T-cell (primary cell): ENCODE data around the gene NANOS3. TPM values are rescaled to one million over a fixed set of nuclear protein-coding genes. Genes with fewer than 3 reads are reported as not detected.
A peak's percentile ranks its signal among the peaks of the same experiment; 100 is the strongest.

Experiments
- ATAC-seq, 4 experiments: fragments of 200-7000 bp in 3 of 4; fragments of 150-1000 bp in 1 of 4; cut with Tn5 transposase; replicated peaks in 1 of 4; 1 replicate in 3 of 4; 2 replicates in 1 of 4; pipeline ENCODE4 v1.10.0; 2021; ENCODE audit warnings: moderate library complexity in 3 of 4, mild to moderate bottlenecking in 2 of 4, moderate number of reproducible peaks in 1 of 4
- CTCF ChIA-PET, 2 donors: fragments of 300-600 bp; sonication (Branson Sonifier 250); formaldehyde crosslinking; loops; one replicate each; lab custom pipeline; 2022; ENCODE audit warnings: antibody characterized with exemption in 2 of 2; lab: Charles Lee
- POLR2A ChIA-PET, 2 donors: fragments of 300-600 bp; sonication (Branson Sonifier 250); formaldehyde crosslinking; loops; one replicate each; lab custom pipeline; 2022; ENCODE audit warnings: antibody characterized with exemption in 2 of 2; lab: Charles Lee
- DNase-seq, 35 experiments: peaks; one replicate each; pipeline versions ENCODE4 v3.0.0 to v3.0.0-alpha.2; 2013 to 2023
- H3K27ac ChIP-seq: one replicate; pipeline ENCODE4 v1.5.1; 2013; ENCODE audit warnings: low read length
- H3K27me3 ChIP-seq, 2 experiments: replicated peaks in 1 of 2; 1 replicate in 1 of 2; 2 replicates in 1 of 2; pipeline versions ENCODE4 v1.6.1 to v1.7.0; 2013; ENCODE audit warnings: low read length in 1 of 2, mixed read lengths in 1 of 2; ENCODE audit not compliant: control insufficient read depth in 2 of 2, insufficient read depth in 2 of 2; ENCODE audit errors: extremely low read depth in 1 of 2
- H3K36me3 ChIP-seq, 2 donors: 1 replicate in 1 of 2; 2 replicates in 1 of 2; pipeline versions ENCODE4 v1.6.1 to v1.7.0; 2013; ENCODE audit warnings: low read length in 1 of 2; ENCODE audit not compliant: control insufficient read depth in 2 of 2, insufficient read depth in 1 of 2; ENCODE audit errors: extremely low read depth in 1 of 2
- H3K4me1 ChIP-seq, 2 experiments: 1 replicate in 1 of 2; 2 replicates in 1 of 2; pipeline versions ENCODE4 v1.6.1 to v1.7.0; 2013; ENCODE audit warnings: low read length in 2 of 2, mixed read lengths in 1 of 2; ENCODE audit not compliant: insufficient read depth in 2 of 2, control insufficient read depth in 1 of 2; ENCODE audit errors: extremely low read depth in 1 of 2
- H3K4me3 ChIP-seq, 2 donors: 1 replicate in 1 of 2; 2 replicates in 1 of 2; pipeline versions ENCODE4 v1.5.1 to v1.7.0; 2013; ENCODE audit warnings: mild to moderate bottlenecking in 2 of 2, low read length in 1 of 2, moderate library complexity in 1 of 2; ENCODE audit not compliant: control insufficient read depth in 1 of 2; ENCODE audit errors: extremely low read depth in 1 of 2
- H3K9me3 ChIP-seq: 2 replicates; pipeline ENCODE4 v1.7.0; 2013
- H3K27ac Mint-ChIP-seq, 2 donors: one replicate each; pipeline ENCODE4 v1.8.0; 2020 to 2021; ENCODE audit warnings: mild to moderate bottlenecking in 2 of 2, mixed read lengths in 2 of 2
- H3K27me3 Mint-ChIP-seq, 2 donors: one replicate each; pipeline ENCODE4 v1.8.0; 2021 to 2022; ENCODE audit warnings: mixed read lengths in 2 of 2
- H3K36me3 Mint-ChIP-seq: one replicate; pipeline ENCODE4 v1.8.0; 2021; ENCODE audit warnings: mixed read lengths
- H3K4me1 Mint-ChIP-seq, 3 donors: one replicate each; pipeline ENCODE4 v1.8.0; 2020 to 2022; ENCODE audit warnings: mixed read lengths in 3 of 3, mild to moderate bottlenecking in 1 of 3
- H3K4me3 Mint-ChIP-seq, 3 donors: one replicate each; pipeline ENCODE4 v1.8.0; 2020 to 2022; ENCODE audit warnings: mild to moderate bottlenecking in 3 of 3, mixed read lengths in 3 of 3, moderate library complexity in 3 of 3
- H3K9me3 Mint-ChIP-seq, 3 donors: one replicate each; pipeline ENCODE4 v1.8.0; 2020 to 2022; ENCODE audit warnings: mixed read lengths in 3 of 3
- WGBS: methylation state at CpG from one replicate; pipeline ENCODE4 v1.1.5; 2013; ENCODE audit warnings: missing lambda C conversion rate; ENCODE audit not compliant: insufficient coverage; 5-methylcytosine and 5-hydroxymethylcytosine counted together
- total RNA-seq, 35 experiments: library from RNA in 6 of 35; stranded (reverse) in 6 of 35; fragments of 120-200 nt in 1 of 35; gene quantifications; one replicate each; pipeline versions ENCODE4 v1.2.1 to v1.2.4 and lab custom pipeline; 2013 to 2026

NANOS3 gene
- total RNA-seq, 5 donors from 2014 or later (not counting 1 experiment from before 2014, with no cell fraction given), result 0.85 to 2.3 (median 1.5) TPM; not detected in 1

DNA sequence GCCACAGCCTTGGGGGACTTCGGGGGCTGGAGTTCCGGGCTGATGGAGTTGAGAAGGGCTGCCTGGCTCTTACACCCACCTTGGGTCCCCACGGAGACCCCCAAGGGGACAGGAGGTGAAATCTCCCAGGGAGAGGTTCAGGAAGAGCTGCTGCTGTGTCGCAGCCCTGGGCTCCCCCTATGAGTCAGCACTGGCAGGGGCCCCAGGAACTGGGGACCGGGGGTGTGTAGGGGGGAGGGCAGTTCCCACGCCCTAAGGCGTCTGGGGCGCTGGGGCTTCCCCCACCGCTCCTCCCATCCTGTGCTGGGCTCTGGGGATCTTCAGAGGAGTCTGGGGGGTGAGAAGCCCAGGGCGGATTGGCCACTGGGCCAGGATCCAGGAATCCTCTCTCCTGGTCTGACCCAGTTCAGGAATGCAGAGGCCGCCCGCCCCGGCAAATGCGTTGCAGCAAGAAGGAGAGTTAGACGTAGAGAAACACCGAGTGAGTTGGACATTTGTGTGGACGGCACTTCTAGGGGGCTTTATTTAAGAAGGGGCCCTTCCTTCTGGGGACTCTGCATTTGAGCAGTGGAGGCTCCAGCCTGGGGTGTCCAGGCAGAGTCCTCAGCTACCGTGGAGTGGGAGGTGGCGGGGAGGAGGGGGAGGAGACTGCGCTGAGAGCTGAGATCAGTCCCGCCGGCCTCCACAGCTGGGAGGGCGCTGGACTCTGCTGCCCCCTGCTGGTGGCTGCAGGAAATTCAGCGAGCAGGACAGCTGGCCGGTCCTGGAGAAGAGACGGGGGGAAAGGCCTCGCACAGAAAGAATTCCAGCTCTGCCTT, 15.0 kb upstream of the NANOS3 start:
- WGBS, result 0% methylated on average over 20 of the region's 27 CpGs
- ChIA-PET POLR2A (interaction anchor here (0.5 to 2.0 kb wide), 11 partner anchors 15 to 170 kb away, joined by 3 to 8 read pairs (median 6); partner anchors contain the start of gene IL27RA (in 1 of the 2)), CTCF (interaction anchor here (0.5 to 3.2 kb wide), 33 partner anchors 9 to 790 kb away, joined by 3 to 31 read pairs (median 5); partner anchors contain the start of genes ASF1B (in 1 of the 2), C19orf53 (in 1 of the 2) and ZSWIM4 (in 1 of the 2))
- no peaks in the 10 kb centered on the region for H3K36me3 Mint-ChIP-seq
- no peaks in the 10 kb centered on the region for H3K9me3 ChIP-seq
- peak overlapping the region; percentile 66 to 82 for H3K4me3 ChIP-seq
- peak overlapping the region; percentile 84 to 90 (median 86) for H3K4me3 Mint-ChIP-seq
- peak; percentile 72 to 93 (median 84) for DNase-seq
- peaks cover 39 to 47% (median 46%) of the 10 kb centered on the region in 3 donors for H3K4me1 Mint-ChIP-seq
- H3K27me3 Mint-ChIP-seq, result peaks cover 15 to 22% of the 10 kb centered on the region in 2 donors
- no peaks in the 10 kb centered on the region for H3K36me3 ChIP-seq
- peaks cover 0 to 31% of the 10 kb centered on the region in 2 experiments for H3K27me3 ChIP-seq
- ATAC-seq, result peak; percentile 87 to 89 (median 88)
- peaks cover 3 to 42% of the 10 kb centered on the region in 2 experiments for H3K4me1 ChIP-seq
- no peaks in the 10 kb centered on the region for H3K9me3 Mint-ChIP-seq
- H3K27ac Mint-ChIP-seq, result peak overlapping the region; percentile 88 to 92
- H3K27ac ChIP-seq, result peak overlapping the region; percentile 99

DNA sequence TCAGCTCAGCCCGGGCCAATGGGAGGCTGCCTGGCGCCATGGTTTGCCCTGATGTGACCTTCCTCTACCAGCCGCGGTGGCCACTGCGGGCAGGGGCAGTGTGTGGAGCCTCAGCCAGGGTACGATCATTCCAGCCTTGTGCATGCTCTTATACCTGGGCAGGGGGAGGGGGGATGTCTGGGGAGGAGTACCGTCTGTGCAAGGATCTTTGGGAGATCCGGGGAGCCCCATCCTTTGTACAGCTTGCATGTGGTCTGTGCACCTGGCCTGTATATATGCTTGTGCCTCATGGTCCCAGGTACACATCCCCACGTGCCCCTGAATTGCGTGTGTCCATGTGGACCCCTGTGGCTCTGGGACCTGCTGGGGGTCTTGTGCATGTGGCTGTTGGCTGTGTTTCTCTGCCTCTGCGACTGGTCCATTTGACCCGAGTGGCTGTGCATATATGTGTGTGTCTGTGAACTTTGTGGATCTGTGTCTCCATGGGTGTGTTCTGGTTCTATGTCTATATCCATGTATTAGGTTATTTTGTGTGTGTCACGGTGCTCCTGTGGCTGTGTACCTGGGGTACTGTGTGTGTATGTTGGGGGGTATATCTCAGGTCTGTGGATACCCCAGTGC, 12.8 kb upstream of the NANOS3 start:
- no peaks in the 10 kb centered on the region for H3K36me3 ChIP-seq
- 51% methylated on average over 6 of the region's 13 CpGs for WGBS
- Mint-ChIP-seq H3K27ac (peak overlapping the region; percentile 13 to 40), H3K27me3 (peaks cover 20 to 34% of the 10 kb centered on the region in 2 donors), H3K36me3 (no peaks in the 10 kb centered on the region), H3K4me1 (peaks cover 39 to 49% (median 47%) of the 10 kb centered on the region in 3 donors), H3K4me3 (peak overlapping the region; percentile 67 to 90 (median 81)), H3K9me3 (no peaks in the 10 kb centered on the region)
- H3K4me1 ChIP-seq, result peaks cover 3 to 43% of the 10 kb centered on the region in 2 experiments
- ATAC-seq (no peak), DNase-seq (peak in 1 of 35 experiments; percentile 34)
- peaks cover 0 to 50% of the 10 kb centered on the region in 2 experiments for H3K27me3 ChIP-seq
- no peak overlapping the region for H3K27ac ChIP-seq
- POLR2A ChIA-PET, result interaction anchor here in 1 of 2 donors (0.6 kb wide), 1 partner anchor 887 kb away, joined by 3 read pairs; no protein-coding TSS in a partner anchor
- no peak overlapping the region for H3K4me3 ChIP-seq
- CTCF ChIA-PET, result interaction anchor here in 1 of 2 donors (1.3 to 3.2 kb wide), 2 partner anchors 81 to 90 kb away, joined by 3 to 13 read pairs; partner anchors contain the start of gene C19orf53
- no peaks in the 10 kb centered on the region for H3K9me3 ChIP-seq

DNA sequence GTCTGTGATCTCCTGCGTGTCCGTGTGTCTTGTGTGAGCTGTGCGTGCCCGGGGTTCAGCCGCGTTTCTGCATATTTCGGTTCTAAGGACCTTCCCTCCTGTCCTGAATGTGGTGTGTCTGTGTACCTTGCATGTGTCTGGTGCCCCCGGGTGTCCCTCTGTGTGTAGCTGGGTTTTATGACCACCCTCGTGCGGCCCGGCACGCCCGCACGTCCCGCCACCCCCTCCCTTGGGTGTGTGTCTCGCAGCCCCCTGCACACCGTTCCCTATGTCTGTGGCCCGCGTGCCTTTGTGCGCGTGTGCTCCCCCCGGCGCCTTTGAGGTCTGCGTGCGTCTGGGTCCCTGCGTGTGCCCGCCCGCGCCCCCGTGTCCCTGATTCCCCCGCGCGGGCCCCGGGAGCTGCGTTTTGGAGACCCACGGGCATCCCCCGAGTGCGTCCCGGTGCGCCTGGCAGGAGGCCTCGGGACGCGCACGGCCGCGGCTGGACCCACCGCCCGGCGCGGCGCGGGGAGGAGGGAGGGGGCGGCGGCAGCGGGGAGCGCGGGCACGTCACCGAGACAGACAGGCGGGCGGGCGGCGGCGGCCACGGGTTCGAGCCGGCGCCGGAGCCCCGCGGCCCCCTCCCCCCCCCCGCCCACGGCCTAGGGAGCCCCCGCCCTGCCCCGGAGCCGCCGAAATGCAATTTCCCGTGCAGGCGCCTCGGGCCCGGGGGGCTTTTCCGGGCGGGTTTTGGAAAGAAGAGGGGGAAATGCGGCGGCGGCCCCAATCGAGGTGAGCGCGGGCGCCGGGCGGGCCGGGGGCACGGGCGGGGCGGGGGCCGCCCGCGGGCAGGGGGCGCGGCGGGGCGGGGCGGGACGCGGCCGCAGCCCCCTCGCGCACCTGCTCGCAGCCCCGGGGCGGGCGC, 12.0 kb upstream of the NANOS3 start:
- no peak for ATAC-seq
- Histone ChIP-seq H3K9me3 (no peaks in the 10 kb centered on the region), H3K27me3 (peaks cover 0 to 57% of the 10 kb centered on the region in 2 experiments), H3K4me1 (peaks cover 3 to 49% of the 10 kb centered on the region in 2 experiments), H3K4me3 (peak overlapping the region; percentile 29 to 38), H3K27ac (no peak overlapping the region), H3K36me3 (no peaks in the 10 kb centered on the region)
- H3K27me3 Mint-ChIP-seq, result peaks cover 23 to 38% of the 10 kb centered on the region in 2 donors
- peaks cover 37 to 45% (median 41%) of the 10 kb centered on the region in 3 donors for H3K4me1 Mint-ChIP-seq
- DNase-seq, result peak in 1 of 35 experiments; percentile 45
- CTCF ChIA-PET, result interaction anchor here (0.6 to 1.3 kb wide), 3 partner anchors 81 to 204 kb away, joined by 3 to 9 read pairs (median 3); no protein-coding TSS in a partner anchor
- WGBS, result 8% methylated on average over 45 of the region's 113 CpGs
- no peaks in the 10 kb centered on the region for H3K36me3 Mint-ChIP-seq
- POLR2A ChIA-PET, result interaction anchor here in 1 of 2 donors (0.6 kb wide), 2 partner anchors 545 to 888 kb away, joined by 3 to 4 read pairs; no protein-coding TSS in a partner anchor
- peak overlapping the region; percentile 40 to 64 for H3K27ac Mint-ChIP-seq
- peak overlapping the region; percentile 67 to 90 (median 81) for H3K4me3 Mint-ChIP-seq
- H3K9me3 Mint-ChIP-seq, result no peaks in the 10 kb centered on the region

DNA sequence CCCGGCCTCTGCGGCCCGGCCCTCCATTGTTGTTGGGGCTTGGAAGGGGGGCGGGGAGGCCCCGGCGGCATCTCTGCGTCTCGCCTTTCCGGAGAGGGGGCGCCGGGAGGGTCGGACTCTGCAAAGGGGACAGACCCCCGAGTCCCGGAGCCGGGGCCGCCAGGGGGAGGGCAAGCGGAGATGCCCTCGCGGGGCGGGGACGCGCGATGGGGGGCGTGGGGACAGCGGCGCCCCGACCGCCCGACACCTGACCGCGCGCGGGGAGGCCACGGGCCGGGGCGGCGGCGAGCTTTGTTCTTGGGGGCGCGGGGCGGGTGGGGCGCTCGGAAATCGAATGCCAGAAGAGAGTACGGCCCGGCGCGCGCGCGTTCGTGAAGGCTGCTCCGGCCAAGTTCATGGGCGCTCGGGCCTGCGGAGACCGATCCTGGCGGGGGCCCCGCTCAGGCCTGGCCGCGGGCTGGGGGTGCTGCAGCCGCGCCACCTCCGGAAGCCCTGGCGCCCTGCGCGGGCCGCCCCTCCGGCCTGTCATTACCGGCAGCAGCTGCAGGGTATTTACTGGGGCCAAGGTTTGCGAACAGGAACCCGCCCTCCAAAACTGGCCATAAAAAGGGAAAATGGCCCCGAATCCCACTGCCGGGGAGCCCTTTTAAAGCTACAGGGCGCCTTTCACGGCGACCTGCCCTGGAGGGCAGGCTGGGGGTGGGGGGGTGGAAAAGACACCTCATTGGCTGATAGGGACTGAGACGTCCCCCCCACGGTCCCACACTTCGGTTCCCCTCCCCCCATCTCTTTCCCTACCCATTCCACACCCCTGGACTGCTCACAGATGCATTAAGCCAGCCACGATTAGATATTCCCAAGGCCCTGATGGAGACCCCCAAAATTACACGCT, 11.1 kb upstream of the NANOS3 start:
- Histone ChIP-seq H3K4me1 (peaks cover 3 to 47% of the 10 kb centered on the region in 2 experiments), H3K9me3 (no peaks in the 10 kb centered on the region), H3K27ac (no peak overlapping the region), H3K36me3 (no peaks in the 10 kb centered on the region), H3K4me3 (peak overlapping the region; percentile 29 to 35), H3K27me3 (peaks cover 0 to 62% of the 10 kb centered on the region in 2 experiments)
- Mint-ChIP-seq H3K36me3 (no peaks in the 10 kb centered on the region), H3K4me3 (peak overlapping the region; percentile 61 to 90 (median 75)), H3K27me3 (peaks cover 23 to 44% of the 10 kb centered on the region in 2 donors), H3K9me3 (no peaks in the 10 kb centered on the region), H3K27ac (no peak overlapping the region), H3K4me1 (peaks cover 35 to 43% (median 37%) of the 10 kb centered on the region in 3 donors)
- peak in 2 of 35 experiments; percentile 13 to 29 for DNase-seq
- POLR2A ChIA-PET, result interaction anchor here in 1 of 2 donors (0.6 kb wide), 2 partner anchors 77 to 544 kb away, joined by 4 to 10 read pairs; no protein-coding TSS in a partner anchor
- WGBS, result 3% methylated on average over 70 of the region's 82 CpGs
- no peak for ATAC-seq
- CTCF ChIA-PET, result interaction anchor here (0.6 kb wide), 5 partner anchors 14 to 267 kb away, joined by 3 to 11 read pairs (median 3); no protein-coding TSS in a partner anchor
